ENCODE results near the gene NEFH.
A peak's percentile ranks its signal among the peaks of the same experiment; 100 is the strongest.

Gene NEFH

DNA sequence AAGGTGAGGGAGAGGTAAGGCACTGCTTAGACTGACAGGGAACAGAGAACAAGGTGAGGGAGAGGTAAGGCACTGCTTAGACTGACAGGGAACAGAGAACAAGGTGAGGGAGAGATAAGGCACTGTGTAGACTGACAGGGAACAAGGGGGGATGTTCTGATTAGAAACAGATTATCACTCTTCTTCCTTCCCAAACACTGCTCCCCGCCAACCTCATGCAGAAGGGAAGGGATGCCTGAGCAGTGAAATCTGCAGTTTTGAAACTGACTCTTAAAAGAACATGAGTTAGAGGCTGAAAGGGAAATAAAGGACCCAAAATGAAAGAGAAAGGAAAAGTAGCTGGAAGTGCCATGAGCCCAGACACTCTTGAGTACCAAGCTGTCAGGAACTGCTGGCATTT lies 29.8 kb downstream of the NEFH start:
- DNase-seq, result peak; percentile 10

DNA sequence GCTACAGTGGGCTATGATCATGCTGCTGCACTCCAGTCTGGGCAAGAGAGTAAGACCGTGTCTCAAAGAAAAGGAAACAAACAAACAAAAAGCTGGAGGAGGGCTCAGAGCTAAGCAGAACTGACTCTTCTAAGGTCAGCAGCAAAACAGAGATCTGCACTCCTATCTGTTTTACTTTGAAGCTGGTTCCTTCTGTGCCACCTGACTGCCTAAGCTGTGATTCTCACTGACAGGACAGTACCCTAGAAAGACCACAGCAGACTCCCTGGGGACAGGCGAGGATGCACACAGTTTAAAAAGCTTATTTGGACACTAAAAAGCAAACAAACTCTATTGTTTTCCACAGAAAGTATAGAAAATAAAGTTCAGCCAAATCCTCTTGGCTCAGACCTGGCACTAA lies 30.5 kb downstream of the NEFH start:
- no peak for DNase-seq

DNA sequence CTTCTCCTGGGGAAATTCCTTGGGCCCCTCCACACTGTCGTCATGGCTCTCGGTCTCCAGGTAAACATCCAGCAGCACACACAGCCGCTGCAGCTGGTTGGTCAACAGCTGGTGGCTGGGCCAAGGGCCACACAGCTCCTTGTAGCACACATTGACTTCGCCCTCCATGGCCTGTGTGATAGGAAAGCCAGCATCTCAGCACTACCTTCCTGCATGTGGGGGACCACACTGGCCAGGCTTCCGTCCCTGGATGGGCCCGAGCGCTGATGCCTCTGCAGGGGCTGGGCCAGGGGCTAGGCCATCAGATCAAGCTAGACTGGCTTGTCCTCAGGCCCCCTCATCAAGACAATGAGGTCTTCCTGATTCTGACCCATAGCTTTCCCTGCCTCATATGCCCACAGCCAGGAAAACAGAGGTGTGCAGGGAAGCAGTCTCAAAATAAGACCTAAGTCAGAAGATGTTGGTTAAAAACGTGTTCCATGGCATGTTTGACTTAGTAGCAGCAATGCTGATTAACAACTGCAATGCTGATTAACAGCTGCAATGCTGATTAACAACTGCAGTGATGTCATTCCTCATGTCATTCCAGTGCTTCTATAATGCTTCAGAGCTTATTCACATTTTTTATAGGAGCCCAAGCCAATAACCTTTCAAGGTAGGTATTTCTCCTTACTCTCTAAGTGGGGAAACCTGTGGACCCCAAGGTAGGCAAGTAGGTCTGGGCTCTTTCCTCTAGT lies 31.3 kb downstream of the NEFH start:
- DNase-seq, result no peak

DNA sequence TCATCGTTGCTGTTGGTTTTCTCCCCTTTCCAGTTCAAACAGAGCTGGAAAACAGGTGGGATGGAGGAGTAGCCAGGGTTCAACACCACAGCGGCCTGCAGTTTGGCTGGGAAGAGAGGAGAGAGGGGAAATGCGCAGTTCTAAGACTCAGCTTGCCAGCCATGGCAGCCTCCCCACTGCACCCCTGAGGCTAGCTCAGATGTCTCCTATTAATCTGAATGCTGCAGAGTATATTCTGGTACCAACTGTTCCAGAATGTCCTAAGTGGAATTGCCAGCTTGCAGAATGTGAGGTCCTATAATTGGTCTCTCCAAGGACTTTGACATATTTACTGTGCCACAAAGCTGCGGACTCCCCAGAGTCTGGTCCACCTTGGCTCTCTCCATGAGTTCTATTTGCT lies 32.0 kb downstream of the NEFH start:
- DNase-seq, result no peak

DNA sequence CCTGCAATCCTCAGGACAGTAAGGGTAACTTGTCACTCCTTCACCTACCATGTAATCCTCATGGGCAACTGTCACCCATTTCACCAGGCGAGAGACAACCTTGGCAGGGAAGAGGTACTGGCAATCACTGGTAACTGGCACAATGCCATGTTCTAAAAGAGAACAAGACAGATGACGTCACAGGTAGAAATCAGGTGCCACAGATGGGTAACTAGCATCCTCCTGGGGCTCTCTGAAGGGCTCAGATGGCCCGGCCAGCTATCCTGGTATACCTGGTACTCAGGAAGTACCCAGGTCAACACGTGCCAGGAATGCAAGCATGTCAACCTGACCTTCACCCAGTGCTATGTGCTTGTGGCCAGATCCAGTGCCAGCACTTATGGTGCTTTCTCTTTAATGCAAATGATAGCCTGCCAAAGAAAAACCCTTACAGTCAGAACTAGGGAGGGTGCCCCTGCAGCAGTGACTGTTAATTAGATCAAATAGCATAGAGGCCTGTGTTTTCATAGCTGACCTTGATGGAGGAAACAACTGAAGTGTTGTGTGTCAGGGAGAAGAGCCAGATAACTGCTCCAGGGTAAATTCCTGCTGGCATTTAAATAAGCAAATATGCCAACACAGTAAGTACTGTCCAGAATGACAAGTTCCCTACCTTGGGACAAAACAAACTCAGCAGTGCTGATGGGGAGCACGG lies 37.3 kb downstream of the NEFH start:
- DNase-seq, result no peak

DNA sequence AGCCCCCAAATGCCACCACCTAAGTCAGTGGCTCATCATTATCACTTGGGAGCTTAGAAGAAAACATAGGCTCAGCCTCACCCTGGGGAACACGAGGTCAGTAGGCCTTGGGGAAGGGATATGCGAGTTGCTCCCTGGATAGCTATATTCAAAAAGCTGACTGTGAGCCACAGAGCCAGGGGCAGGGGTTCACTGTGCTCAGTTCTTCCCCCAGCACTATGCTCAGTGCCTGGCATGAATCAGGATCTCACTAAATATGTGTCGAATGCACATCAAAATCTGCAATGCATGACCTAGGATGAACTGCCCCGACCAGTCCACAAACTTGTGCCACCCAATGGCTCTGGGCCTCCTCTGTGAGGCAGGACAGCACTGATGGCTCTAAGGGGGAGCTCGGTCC lies 38.4 kb downstream of the NEFH start:
- no peak for DNase-seq

DNA sequence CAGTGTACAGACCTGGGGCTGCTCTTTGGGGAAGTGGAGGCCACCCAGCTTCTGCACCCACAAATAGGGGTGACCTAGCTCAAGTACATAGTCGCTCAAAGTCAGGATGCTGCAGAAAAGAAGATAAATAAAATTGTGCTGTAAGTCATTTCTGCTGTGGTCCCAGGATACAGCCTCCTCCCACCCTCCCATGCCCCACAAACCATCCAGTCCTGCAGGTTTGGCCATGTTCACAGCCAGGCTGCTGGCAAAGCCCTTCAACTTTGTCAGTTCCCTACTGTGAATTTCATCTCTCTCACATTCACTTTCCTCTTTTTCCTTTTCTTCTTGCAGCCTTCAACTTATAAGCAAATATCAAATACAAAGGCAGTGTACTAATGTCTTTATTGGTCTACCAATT lies 40.0 kb downstream of the NEFH start:
- no peak for DNase-seq

DNA sequence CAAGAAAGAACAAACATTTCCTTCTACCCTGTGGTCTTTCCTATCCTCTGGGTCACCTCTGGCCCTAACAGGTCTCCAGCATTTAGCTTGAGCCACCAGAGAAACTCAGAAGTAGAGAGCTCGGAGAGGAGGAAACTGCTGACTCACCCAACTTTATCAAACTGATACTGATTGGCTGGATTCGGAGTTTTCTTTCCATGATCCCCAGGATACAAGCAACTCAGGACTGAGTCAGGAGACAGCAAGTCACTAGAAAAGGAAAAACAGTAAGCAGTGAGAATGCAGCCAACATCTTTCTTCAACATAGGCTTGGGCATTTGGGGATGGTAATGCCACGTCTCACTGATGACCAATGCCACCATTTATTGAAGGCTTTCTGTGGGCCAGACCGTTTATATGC lies 40.8 kb downstream of the NEFH start:
- DNase-seq, result no peak

DNA sequence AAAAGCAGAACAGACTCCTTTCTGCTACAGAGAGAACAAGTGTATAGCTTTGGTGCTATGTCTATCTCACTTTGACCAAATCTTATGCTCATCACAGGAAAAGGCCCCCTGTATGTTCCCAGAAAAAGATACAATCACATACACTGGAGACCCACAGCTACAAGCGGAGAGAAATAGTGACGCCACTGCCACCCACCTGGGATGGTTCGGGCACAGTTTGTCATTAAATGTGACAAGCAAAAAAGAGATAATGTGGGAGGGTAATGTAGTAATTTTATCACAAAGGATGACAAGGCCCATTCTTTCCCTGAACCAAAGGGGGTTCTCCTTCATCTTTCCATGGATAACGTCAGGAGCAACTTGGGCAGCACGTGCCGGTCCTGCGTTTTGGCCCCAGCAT lies 41.5 kb downstream of the NEFH start:
- DNase-seq, result no peak

DNA sequence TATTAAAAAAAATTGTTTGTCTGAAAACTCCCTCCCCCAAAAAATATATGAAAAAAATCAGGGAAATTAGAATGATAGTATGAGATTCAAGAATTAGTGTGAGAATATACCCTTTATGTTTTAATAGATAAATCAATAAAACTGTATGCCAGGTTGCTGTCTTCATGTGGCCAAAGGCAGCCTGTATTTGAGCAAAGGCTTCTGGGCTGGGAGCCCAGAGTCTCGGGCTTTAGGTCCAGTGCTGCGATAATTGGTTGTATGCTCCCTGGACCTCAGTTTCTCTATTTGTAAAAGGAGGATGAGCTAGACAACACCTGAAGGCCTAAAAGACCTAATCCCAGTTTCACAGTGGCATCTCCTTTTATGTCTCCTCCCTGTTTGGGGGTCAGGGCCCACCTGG lies 43.7 kb downstream of the NEFH start:
- no peak for DNase-seq

DNA sequence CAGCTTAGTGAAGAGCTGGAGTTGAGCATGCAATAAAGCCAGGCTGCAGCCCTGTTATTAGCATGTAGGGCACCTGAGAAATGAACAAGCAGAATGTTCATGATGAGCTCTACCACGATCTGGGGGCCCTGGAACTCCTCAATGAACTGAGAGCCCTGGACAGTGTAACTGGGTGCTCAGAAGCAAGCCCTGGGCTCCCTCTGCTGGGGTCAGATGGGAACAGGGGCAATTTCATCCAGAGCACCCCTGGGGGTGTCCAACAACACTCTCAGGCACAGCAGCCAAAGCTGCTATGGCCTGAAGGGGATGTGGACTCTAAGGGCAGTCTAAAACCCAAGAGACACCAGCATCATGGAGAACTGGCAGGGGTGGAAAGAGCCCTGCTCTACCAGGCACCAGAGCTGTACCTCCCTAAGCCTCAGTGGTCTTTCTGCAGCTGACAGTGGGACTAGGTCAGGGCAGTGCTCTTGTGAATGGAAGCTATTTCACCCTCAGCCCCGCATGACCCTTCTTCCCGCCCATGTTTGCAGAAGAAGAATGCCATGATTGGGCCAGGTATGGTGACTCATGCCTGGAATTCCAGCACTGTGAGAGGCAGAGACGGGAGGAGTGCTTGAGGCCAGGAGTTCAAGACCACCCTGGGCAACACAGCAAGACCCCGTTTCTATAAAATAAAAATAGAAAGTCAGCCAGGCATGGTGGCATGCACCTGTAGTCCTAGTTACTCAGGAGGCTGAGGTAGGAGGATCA lies 44.6 kb downstream of the NEFH start:
- DNase-seq, result peak; percentile 27

DNA sequence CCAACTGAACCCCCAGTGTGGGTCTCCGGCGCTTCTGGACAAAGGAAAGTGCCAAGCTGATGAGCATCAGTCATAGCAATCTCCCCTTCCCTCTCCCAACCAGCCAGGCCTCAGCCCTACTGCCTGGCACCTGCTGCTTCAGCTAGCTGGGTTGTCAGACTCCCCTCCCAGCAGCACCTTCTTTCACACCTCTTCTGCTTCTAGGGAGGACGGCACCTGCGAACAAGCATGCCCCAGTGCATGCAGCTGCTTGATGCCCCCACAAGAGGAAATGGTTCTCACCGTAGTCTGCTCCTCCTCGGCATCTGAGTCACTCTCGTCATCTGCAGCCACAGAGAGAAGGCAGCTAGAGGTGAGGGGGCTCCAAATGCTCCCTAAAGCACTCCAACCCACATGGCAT lies 48.1 kb downstream of the NEFH start:
- no peak for DNase-seq

DNA sequence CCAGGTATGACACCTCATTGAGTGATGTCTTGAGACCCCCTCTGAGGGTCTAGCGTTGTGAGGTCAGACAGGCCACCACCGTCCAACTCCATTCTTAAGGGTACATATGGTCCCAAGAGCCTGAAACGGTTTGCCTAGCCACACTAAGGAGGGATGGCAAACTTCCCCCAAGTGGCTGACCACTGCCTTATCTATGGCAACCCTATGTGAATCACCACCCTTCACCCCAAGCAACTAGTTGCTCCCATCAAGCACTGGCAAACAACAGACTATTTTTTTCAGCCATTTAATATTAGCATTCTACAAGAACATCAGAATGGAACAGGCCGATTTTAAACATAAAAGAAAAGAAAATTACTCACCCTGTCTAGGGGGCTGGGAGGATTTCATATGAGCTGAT lies 50.7 kb downstream of the NEFH start:
- DNase-seq, result no peak

DNA sequence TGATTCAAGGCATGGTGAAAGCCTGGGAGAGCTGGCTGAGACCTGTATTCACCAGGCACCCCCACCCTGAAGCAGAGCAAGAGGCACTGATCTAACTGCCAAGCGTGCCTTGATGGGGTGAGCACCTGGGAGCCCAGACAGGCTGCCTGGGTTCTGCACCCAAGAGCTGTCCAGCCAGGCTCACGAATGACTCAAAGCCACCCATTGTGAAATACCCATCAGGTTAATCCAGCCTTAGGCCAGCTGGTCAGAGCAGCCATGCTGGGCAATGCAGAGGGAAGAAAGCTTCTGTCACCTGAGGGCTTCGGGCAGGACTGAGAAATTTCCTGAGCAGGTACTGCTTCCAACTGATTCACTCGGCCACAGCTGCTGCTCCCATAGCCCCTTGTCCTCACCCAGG lies 51.4 kb downstream of the NEFH start:
- no peak for DNase-seq

DNA sequence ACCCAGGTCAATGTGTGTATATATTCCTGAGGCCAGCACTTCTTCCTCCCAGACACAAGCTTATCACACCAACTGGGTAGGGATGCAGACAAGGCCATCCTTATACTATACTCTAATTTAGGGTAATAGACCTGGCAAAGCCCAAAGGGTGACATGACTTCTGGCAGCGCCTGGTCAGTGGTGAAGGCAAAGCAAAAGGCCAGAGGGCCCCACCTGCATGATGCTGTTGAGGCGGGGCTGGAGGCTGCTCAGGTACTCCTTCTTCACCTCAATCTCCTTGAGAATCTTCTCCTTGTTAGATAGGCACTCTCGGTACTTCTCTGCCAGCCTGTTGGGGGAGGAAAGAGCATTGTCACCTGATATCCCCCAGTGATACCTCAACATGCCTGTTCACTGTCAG lies 56.4 kb downstream of the NEFH start:
- DNase-seq, result no peak

DNA sequence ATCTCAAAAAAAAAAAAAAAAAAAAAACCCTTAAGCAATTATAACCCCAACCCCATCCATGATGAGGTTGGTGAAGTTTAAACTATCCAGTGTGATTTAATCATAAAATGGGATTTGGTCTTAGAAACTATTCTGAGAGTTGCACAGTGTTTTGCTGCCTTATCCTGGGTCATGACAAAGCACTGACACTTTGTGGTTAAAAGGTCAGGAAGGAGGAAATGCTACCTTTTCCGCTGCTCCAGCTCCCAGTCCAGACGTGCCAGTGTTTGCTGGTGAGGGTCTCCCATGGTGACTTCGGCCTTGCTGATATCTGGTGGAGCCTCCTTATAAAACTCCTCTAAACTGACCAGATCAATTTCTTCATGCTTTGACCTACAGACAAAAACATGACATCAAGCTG lies 59.1 kb downstream of the NEFH start:
- DNase-seq, result no peak

All from inflammatory macrophage treated with lipopolysaccharide for 4 hours (primary cell).